H9 (cell line): Measurements from ENCODE around the gene GRB7. TPM values are rescaled to one million over a fixed set of nuclear protein-coding genes. Genes with fewer than 3 reads are reported as not detected.

Experiments
- DNase-seq: peaks from one replicate; pipeline ENCODE4 v3.0.0-alpha.2; 2017
- H2AFZ ChIP-seq: one replicate; pipeline ENCODE4 v1.6.1; 2013; ENCODE audit warnings: mild to moderate bottlenecking, low read length, control low read depth, moderate library complexity
- H2AK5ac ChIP-seq: 2 replicates; pipeline ENCODE4 v1.6.1; 2013; ENCODE audit warnings: low read length, control low read depth, mixed read lengths; ENCODE audit not compliant: insufficient read length
- H2BK120ac ChIP-seq: one replicate; pipeline ENCODE4 v1.6.1; 2013; ENCODE audit warnings: low read depth, mild to moderate bottlenecking, low read length, control low read depth, inconsistent platforms; ENCODE audit not compliant: poor library complexity, severe bottlenecking
- H2BK12ac ChIP-seq: 2 replicates; pipeline ENCODE4 v1.6.1; 2013; ENCODE audit warnings: low read length, control low read depth, mixed read lengths, low read depth; ENCODE audit not compliant: insufficient read length
- H2BK15ac ChIP-seq: 2 replicates; pipeline ENCODE4 v1.6.1; 2013; ENCODE audit warnings: low read depth, low read length, control low read depth
- H2BK20ac ChIP-seq: one replicate; pipeline ENCODE4 v1.6.1; 2013; ENCODE audit warnings: low read depth, mild to moderate bottlenecking, low read length, control low read depth, inconsistent platforms; ENCODE audit not compliant: poor library complexity, severe bottlenecking
- H2BK5ac ChIP-seq: 2 replicates; pipeline ENCODE4 v1.6.1; 2013; ENCODE audit warnings: low read length, control low read depth, mixed read lengths; ENCODE audit not compliant: insufficient read length
- H3K14ac ChIP-seq: 2 replicates; pipeline ENCODE4 v1.6.1; 2013; ENCODE audit warnings: low read length, control low read depth; ENCODE audit not compliant: insufficient read depth
- H3K18ac ChIP-seq: 2 replicates; pipeline ENCODE4 v1.6.1; 2013; ENCODE audit warnings: low read depth, mild to moderate bottlenecking, mixed read lengths, low read length, control low read depth; ENCODE audit not compliant: insufficient read length
- H3K23ac ChIP-seq: 2 replicates; pipeline ENCODE4 v1.6.1; 2013; ENCODE audit warnings: low read length, control low read depth, mixed read lengths, low read depth; ENCODE audit not compliant: insufficient read length
- H3K23me2 ChIP-seq: 2 replicates; pipeline ENCODE4 v1.6.1; 2013; ENCODE audit warnings: low read depth, mild to moderate bottlenecking, mixed read lengths, low read length, control low read depth; ENCODE audit not compliant: insufficient read length, poor library complexity, severe bottlenecking
- H3K27ac ChIP-seq: 2 replicates; pipeline ENCODE4 v1.5.1; 2013; ENCODE audit warnings: low read length, control low read depth, mixed read lengths, low read depth; ENCODE audit not compliant: insufficient read length
- H3K27me3 ChIP-seq: 2 replicates; pipeline ENCODE4 v1.6.1; 2013; ENCODE audit warnings: low read length, control low read depth, inconsistent platforms; ENCODE audit not compliant: insufficient read depth
- H3K4ac ChIP-seq: 2 replicates; pipeline ENCODE4 v1.6.1; 2013; ENCODE audit warnings: low read depth, mild to moderate bottlenecking, control low read depth, inconsistent platforms, low read length, moderate library complexity
- H3K4me1 ChIP-seq: 2 replicates; pipeline ENCODE4 v1.6.1; 2013; ENCODE audit warnings: low read length, control low read depth, inconsistent platforms; ENCODE audit not compliant: insufficient read depth
- H3K4me2 ChIP-seq: 2 replicates; pipeline ENCODE4 v1.6.1; 2013; ENCODE audit warnings: low read length, control low read depth, mixed read lengths; ENCODE audit not compliant: insufficient read length, insufficient read depth
- H3K56ac ChIP-seq: 2 replicates; pipeline ENCODE4 v1.6.1; 2013; ENCODE audit warnings: low read depth, mild to moderate bottlenecking, mixed read lengths, low read length, control low read depth; ENCODE audit not compliant: insufficient read length
- H3K79me1 ChIP-seq: 2 replicates; pipeline ENCODE4 v1.6.1; 2013; ENCODE audit warnings: low read depth, mild to moderate bottlenecking, moderate library complexity, low read length, control low read depth, inconsistent platforms; ENCODE audit not compliant: insufficient read depth, poor library complexity, severe bottlenecking
- H3K79me2 ChIP-seq: 2 replicates; pipeline ENCODE4 v1.6.1; 2013; ENCODE audit warnings: low read length, control low read depth, inconsistent platforms; ENCODE audit not compliant: insufficient read depth
- H3K9ac ChIP-seq: 2 replicates; pipeline ENCODE4 v1.6.1; 2013; ENCODE audit warnings: low read length, control low read depth, mixed read lengths; ENCODE audit not compliant: insufficient read length; ENCODE audit errors: extremely low read depth
- H3K9me3 ChIP-seq: one replicate; pipeline ENCODE4 v1.6.1; 2013; ENCODE audit warnings: low read depth, low read length, inconsistent platforms; ENCODE audit not compliant: control insufficient read depth
- H3T11ph ChIP-seq: one replicate; pipeline ENCODE4 v1.6.1; 2013; ENCODE audit warnings: mild to moderate bottlenecking, low read length, control low read depth, inconsistent platforms
- H4K20me1 ChIP-seq: one replicate; pipeline ENCODE4 v1.6.1; 2013; ENCODE audit not compliant: control insufficient read depth, insufficient read length, insufficient read depth
- H4K5ac ChIP-seq: 2 replicates; pipeline ENCODE4 v1.6.1; 2013; ENCODE audit warnings: low read depth, mild to moderate bottlenecking, mixed read lengths, low read length, control low read depth; ENCODE audit not compliant: insufficient read length
- H4K8ac ChIP-seq: replicated peaks from 2 replicates; pipeline ENCODE4 v1.6.1; 2013; ENCODE audit warnings: low read length, control low read depth, mixed read lengths, low read depth; ENCODE audit not compliant: insufficient read length
- H4K91ac ChIP-seq: 2 replicates; pipeline ENCODE4 v1.6.1; 2013; ENCODE audit warnings: low read depth, mild to moderate bottlenecking, moderate library complexity, mixed read lengths, low read length, control low read depth; ENCODE audit not compliant: insufficient read length
- H3K27ac Mint-ChIP-seq, 3 experiments: 2 replicates in 2 of 3; 3 replicates in 1 of 3; pipeline ENCODE4 v1.8.0; 2020 to 2021; ENCODE audit warnings: mixed read lengths in 3 of 3, mild to moderate bottlenecking in 1 of 3, moderate library complexity in 1 of 3
- H3K27me3 Mint-ChIP-seq: 2 replicates; pipeline ENCODE4 v1.8.0; 2021; ENCODE audit warnings: low read depth, mild to moderate bottlenecking, moderate library complexity, mixed read lengths
- H3K36me3 Mint-ChIP-seq, 3 experiments: 2 replicates in 2 of 3; 3 replicates in 1 of 3; pipeline ENCODE4 v1.8.0; 2020 to 2021; ENCODE audit warnings: low read depth in 3 of 3, mixed read lengths in 3 of 3; ENCODE audit not compliant: insufficient read depth in 1 of 3
- H3K4me1 Mint-ChIP-seq, 2 experiments: 2 replicates each; pipeline ENCODE4 v1.8.0; 2020; ENCODE audit warnings: mixed read lengths in 2 of 2
- H3K4me3 Mint-ChIP-seq, 2 experiments: 2 replicates in 1 of 2; 3 replicates in 1 of 2; pipeline ENCODE4 v1.8.0; 2020 to 2021; ENCODE audit warnings: mild to moderate bottlenecking in 2 of 2, mixed read lengths in 2 of 2, moderate library complexity in 1 of 2
- H3K9me3 Mint-ChIP-seq, 2 experiments: 2 replicates in 1 of 2; 3 replicates in 1 of 2; pipeline ENCODE4 v1.8.0; 2020; ENCODE audit warnings: mild to moderate bottlenecking in 2 of 2, mixed read lengths in 2 of 2, moderate library complexity in 1 of 2
- CTCF ChIP-seq: fragments of 200-600 bp; sonication (generic); conservative IDR thresholded peaks from 3 replicates; pipeline ENCODE4 v1.8.0; 2021; ENCODE audit warnings: antibody characterized with exemption, mild to moderate bottlenecking
- WGBS: extraction: QIAGEN DNeasy Blood & Tissue Kit; methylation state at CpG from one replicate; pipeline ENCODE4 v1.1.7; 2013; ENCODE audit warnings: missing lambda C conversion rate, low lambda C conversion rate, mixed read lengths; ENCODE audit not compliant: insufficient read length; ENCODE audit errors: extremely low coverage; 5-methylcytosine and 5-hydroxymethylcytosine counted together
- total RNA-seq: library from RNA; stranded (reverse); gene quantifications from 2 replicates; pipeline ENCODE4 v1.2.1, GENCODE V29; 2021

GRB7 gene
- total RNA-seq, 1 experiment from 2014 or later: 55.0 TPM

GRCh38 chr17:39738983-39739884, 1.5 kb downstream of the GRB7 start:
- H2BK15ac ChIP-seq: no peak overlapping the region
- WGBS: no CpG with 5 or more reads among the region's 32 CpGs
- peak overlapping the region; percentile 77 for H3K27ac ChIP-seq
- peaks cover 2% of the 10 kb centered on the region; the same call in 1 of the 2 replicates for H3K79me2 ChIP-seq
- H3K4ac ChIP-seq: no peak overlapping the region
- peak overlapping the region; percentile 91 to 99 (median 98) for H3K27ac Mint-ChIP-seq
- no peak for TF ChIP-seq CTCF
- no peak overlapping the region for H2BK120ac ChIP-seq
- no peaks in the 10 kb centered on the region for H3K9me3 ChIP-seq
- H3K4me3 Mint-ChIP-seq: peak overlapping the region; percentile 85 to 87
- H2AK5ac ChIP-seq: no peak overlapping the region
- H3K18ac ChIP-seq: peak overlapping the region; percentile 60
- no peaks in the 10 kb centered on the region for H3K79me1 ChIP-seq
- DNase-seq: peak; percentile 90
- H3K4me1 ChIP-seq: peaks cover 3% of the 10 kb centered on the region; the same call in 1 of the 2 replicates
- H4K8ac ChIP-seq: no peak overlapping the region
- H3K27me3 ChIP-seq: no peaks in the 10 kb centered on the region
- no peak overlapping the region for H4K5ac ChIP-seq
- H4K20me1 ChIP-seq: no peaks in the 10 kb centered on the region
- H3K36me3 Mint-ChIP-seq: peaks cover 5 to 24% (median 17%) of the 10 kb centered on the region in 3 experiments; a peak in 6 of 7 replicates
- peaks cover 27% of the 10 kb centered on the region for H3K23me2 ChIP-seq
- peaks cover 3% of the 10 kb centered on the region; the same call in 1 of the 2 replicates for H3K27me3 Mint-ChIP-seq
- H3T11ph ChIP-seq: no peak overlapping the region
- no peak overlapping the region for H3K56ac ChIP-seq
- no peak overlapping the region for H4K91ac ChIP-seq
- no peak overlapping the region for H3K14ac ChIP-seq
- no peak overlapping the region for H2BK5ac ChIP-seq
- peak overlapping the region; percentile 73 for H3K4me2 ChIP-seq
- no peak overlapping the region for H3K23ac ChIP-seq
- H3K9ac ChIP-seq: peak overlapping the region; percentile 69
- H2AFZ ChIP-seq: no peak overlapping the region
- H3K9me3 Mint-ChIP-seq: no peaks in the 10 kb centered on the region
- no peak overlapping the region for H2BK20ac ChIP-seq
- H2BK12ac ChIP-seq: no peak overlapping the region
- peaks cover 31 to 38% of the 10 kb centered on the region in 2 experiments for H3K4me1 Mint-ChIP-seq
